NCI-H1694 (cell line): ENCODE measurements around the gene UQCC5.

Experiments used
- DNase-seq: peaks from one replicate; lab custom pipeline; 2025; lab: John Stamatoyannopoulos, UW

Gene UQCC5

DNA sequence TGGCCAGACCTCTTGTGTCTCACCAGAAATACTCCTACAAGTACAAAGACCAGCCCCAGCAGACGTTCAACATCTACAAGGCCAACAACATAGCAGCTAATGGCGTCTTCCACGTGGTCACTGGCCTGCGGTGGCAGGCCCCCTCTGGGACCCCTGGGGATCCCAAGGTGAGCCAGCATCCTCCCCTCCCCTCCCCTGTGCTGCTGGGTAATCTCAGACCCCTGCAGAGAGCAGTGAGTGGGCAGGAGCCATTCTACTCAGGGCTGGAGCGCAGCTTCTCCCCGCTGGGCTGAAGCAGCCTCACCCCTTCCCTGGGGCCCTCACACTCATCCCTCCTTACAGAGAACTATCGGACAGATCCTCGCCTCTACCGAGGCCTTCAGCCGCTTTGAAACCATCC lies 31.4 kb upstream of the UQCC5 start:
- no peak for DNase-seq

GRCh38 chr3:52506266-52506966 lies 30.0 kb upstream of the UQCC5 start:
- no peak for DNase-seq

- DNase-seq = no peak
Observed at GRCh38 chr3:52507359-52507758, 29.0 kb upstream of the UQCC5 start.

DNA sequence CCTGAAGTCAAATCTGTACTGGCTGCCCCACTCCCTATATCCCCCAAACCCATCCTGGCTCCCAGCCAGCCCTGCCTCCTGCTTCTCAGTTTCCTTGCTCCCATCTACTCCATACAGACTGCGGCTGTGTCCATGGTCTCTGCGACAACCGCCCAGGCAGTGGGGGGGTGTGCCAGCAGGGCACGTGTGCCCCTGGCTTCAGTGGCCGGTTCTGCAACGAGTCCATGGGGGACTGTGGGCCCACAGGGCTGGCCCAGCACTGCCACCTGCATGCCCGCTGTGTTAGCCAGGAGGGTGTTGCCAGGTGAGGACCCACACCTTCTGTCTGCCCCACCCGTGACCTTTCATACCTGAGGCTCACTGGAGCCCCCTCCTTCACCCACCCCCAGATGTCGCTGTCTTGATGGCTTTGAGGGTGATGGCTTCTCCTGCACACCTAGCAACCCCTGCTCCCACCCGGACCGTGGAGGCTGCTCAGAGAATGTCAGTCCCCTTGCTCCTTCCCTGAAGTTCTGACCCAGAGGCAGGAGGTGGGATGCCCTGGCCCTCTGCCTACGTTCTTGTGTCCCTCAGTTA lies 26.6 kb upstream of the UQCC5 start:
- no peak for DNase-seq

- DNase-seq = no peak
Observed at GRCh38 chr3:52511509-52511908, 24.9 kb upstream of the UQCC5 start.

- no peak for DNase-seq
Observed at GRCh38 chr3:52512105-52512504, 24.3 kb upstream of the UQCC5 start.

DNA sequence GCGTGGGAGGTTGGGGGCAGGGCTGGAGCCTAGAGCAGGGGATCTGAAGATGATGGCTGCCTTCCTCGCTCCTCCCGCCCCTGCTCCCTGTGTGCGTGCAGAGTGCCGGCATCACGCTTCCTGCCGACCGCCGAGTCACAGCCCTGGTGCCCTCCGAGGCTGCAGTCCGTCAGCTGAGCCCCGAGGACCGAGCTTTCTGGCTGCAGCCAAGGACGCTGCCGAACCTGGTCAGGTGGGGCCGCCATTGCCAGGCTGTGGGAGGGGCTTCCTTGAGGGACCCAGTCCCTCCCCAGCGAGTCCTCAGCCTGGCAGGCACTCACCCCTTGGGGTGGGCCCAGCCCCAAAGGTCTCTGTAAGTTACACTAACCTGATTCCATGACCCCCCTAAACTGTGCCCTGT lies 23.7 kb upstream of the UQCC5 start:
- no peak for DNase-seq

DNA sequence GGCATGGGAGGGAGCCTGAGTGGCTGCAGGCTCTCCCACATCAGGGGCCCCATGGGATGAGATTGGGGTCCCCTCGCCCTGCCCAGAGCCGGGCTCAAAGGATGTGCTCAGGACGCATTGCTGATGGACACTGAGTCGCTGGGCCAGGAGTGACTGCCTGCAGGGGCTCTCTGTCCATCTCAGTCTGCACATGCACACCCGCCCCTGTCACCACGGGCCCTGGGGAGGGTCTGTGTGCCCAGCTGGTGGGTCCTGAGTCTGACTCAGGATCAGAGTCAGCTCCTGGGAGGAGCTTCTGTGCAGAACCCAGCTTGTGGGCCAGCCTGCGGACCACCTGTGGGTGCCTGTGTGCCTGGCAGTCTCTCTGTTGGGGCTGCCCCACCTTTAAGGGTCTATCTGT lies 23.1 kb upstream of the UQCC5 start:
- no peak for DNase-seq

DNA sequence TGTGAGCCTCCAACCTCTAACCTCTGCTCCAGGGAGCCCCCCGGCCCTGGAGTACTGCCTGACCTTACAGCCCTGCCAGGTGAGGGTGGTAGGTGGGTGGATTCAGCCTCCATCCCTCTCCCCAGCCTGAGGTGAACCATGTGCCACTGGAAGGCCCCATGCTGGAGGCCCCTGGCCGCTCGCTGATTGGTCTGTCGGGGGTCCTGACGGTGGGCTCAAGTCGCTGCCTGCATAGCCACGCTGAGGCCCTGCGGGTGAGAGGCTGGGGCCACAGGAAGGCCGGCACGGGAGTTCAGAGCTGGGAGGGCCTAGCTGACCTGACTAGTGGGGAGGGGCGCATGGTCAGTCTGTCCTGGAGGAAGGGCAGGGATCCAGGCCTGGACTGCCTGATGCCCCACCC lies 21.8 kb upstream of the UQCC5 start:
- no peak for DNase-seq

- DNase-seq = no peak
Observed at GRCh38 chr3:52515192-52515591, 21.2 kb upstream of the UQCC5 start.

DNA sequence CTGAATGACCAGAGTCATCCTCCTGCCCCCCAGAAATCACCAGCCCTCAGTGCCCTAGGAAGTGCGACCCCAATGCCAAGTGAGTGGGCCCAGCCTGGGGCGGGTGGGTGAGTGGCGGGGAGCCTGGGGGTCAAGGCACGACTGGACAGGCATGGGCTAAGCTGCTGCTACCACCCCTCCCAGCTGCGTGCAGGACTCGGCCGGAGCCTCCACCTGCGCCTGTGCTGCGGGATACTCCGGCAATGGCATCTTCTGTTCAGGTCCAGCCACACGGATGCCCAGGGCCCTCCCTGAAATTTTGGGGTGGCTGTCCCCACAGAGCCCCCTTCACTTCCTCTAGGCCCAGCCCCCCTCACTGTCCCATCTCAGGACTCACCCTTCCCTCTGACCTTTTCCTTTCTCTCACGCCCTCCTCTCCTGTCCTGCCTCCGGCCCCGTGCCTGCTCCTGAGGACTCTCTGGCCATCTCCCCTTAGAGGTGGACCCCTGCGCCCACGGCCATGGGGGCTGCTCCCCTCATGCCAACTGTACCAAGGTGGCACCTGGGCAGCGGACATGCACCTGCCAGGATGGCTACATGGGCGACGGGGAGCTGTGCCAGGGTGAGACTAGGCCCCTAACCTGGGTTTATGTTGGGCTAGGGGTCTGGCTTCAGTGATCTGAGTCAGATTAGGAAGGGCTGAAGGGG lies 19.8 kb upstream of the UQCC5 start:
- DNase-seq = no peak

DNA sequence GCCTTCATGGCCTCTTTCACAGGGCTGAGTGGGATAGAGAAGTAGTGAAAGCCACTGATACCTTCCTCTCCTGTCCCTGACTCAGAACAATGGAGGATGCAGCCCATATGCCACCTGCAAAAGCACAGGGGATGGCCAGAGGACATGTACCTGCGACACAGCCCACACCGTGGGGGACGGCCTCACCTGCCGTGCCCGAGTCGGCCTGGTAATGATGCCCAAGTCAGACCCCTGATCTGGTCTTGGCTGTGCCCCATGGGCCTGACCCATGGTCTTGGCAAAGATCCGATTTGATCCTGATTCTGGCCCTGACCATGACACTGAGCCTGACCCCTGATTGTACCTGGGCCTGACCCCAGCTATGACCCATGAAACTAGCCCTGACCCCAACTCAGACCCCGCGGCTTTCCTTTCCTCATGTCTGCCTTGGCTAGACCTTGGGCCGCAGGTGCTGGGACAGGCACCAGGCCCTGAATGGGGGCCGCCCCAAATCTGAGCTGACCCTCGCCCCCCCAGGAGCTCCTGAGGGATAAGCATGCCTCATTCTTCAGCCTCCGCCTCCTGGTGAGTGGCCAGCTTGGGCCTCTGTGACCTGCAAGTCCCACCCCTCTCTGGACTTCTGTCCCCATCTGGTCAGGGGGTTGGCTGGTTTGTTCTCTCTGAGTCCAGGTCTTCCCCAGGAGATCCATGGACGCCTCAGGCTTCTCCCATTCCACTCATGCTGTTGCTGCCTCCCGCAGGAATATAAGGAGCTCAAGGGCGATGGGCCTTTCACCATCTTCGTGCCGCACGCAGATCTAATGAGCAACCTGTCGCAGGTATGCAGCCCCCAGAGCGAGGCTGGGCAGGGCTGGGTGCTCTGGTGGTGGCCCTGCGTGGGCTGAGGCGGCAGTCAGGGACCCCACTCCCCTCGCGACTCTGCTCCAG lies 18.3 kb upstream of the UQCC5 start:
- DNase-seq = no peak

- no peak for DNase-seq
Observed at GRCh38 chr3:52518723-52519444, 17.5 kb upstream of the UQCC5 start.

- no peak for DNase-seq
Observed at GRCh38 chr3:52519445-52520140, 16.8 kb upstream of the UQCC5 start.

- no peak for DNase-seq
Observed at GRCh38 chr3:52520141-52520667, 16.2 kb upstream of the UQCC5 start.

GRCh38 chr3:52520716-52521487 lies 15.5 kb upstream of the UQCC5 start:
- DNase-seq = no peak

DNA sequence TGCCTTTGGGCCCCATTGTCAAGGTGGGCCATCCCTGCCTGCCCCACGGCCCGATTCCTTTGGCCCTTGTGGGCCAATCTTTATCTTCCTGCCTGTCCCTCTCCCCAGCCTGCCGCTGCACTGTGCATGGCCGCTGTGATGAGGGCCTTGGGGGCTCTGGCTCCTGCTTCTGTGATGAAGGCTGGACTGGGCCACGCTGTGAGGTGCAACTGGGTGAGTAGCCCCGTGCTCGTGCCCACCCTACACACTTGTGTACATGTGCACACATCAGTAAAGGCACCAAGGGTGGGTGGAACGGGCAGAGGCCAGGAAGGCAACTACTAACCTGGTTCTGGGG lies 14.9 kb upstream of the UQCC5 start:
- no peak for DNase-seq

GRCh38 chr3:52521881-52522650 lies 14.3 kb upstream of the UQCC5 start:
- no peak for DNase-seq

DNA sequence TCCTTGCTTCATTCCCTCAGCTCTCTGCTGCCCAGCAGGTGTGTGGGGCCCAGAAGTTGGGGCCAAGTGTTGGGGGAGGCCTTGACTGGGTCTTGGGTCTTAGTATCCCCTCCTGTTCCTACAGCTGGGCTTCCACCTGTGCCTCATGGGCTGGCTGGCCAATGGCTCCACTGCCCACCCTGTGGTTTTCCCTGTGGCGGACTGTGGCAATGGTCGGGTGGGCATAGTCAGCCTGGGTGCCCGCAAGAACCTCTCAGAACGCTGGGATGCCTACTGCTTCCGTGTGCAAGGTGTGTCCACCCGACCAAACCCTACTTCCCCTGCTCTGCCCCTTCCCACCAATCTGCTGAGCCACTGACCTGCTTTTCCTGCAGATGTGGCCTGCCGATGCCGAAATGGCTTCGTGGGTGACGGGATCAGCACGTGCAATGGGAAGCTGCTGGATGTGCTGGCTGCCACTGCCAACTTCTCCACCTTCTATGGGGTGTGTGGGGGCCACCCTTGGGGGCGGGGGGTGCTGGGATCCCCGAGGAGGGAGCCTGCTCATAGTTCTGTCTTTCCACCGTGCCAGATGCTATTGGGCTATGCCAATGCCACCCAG lies 13.7 kb upstream of the UQCC5 start:
- DNase-seq = no peak
